Thymus (tissue), 11 donors: ENCODE data around the gene ACSL6. TPM values are rescaled to one million over a fixed set of nuclear protein-coding genes. Genes with fewer than 3 reads are reported as not detected.

Source experiments
- DNase-seq, 9 donors: peaks; one replicate each; pipeline ENCODE4 v3.0.0-alpha.2; 2013; ENCODE audit warnings: low spot score in 9 of 9, low read depth in 6 of 9, missing footprints in 1 of 9
- H3K27ac ChIP-seq, 2 donors: one replicate each; pipeline ENCODE4 v1.5.1; 2013; ENCODE audit warnings: control low read depth in 1 of 2, low read depth in 1 of 2, low read length in 1 of 2, mild to moderate bottlenecking in 1 of 2, moderate library complexity in 1 of 2
- H3K27me3 ChIP-seq, 2 donors: one replicate each; pipeline ENCODE4 v1.5.1; 2013; ENCODE audit warnings: low read length in 1 of 2; ENCODE audit not compliant: control insufficient read depth in 2 of 2, insufficient read depth in 1 of 2
- H3K36me3 ChIP-seq, 2 donors: one replicate each; pipeline ENCODE4 v1.5.1; 2013; ENCODE audit warnings: low read length in 1 of 2, mild to moderate bottlenecking in 1 of 2, moderate library complexity in 1 of 2; ENCODE audit not compliant: control insufficient read depth in 2 of 2, insufficient read depth in 2 of 2
- H3K4me1 ChIP-seq, 2 donors: one replicate each; pipeline ENCODE4 v1.5.1; 2013; ENCODE audit warnings: low read length in 2 of 2; ENCODE audit not compliant: control insufficient read depth in 2 of 2, insufficient read depth in 2 of 2
- H3K4me3 ChIP-seq, 2 donors: one replicate each; pipeline ENCODE4 v1.5.1; 2013; ENCODE audit warnings: low read length in 2 of 2, control low read depth in 1 of 2, mild to moderate bottlenecking in 1 of 2
- H3K9me3 ChIP-seq, 2 donors: one replicate each; pipeline ENCODE4 v1.5.1; 2013; ENCODE audit warnings: low read length in 1 of 2, mild to moderate bottlenecking in 1 of 2; ENCODE audit not compliant: control insufficient read depth in 2 of 2, insufficient read depth in 1 of 2
- WGBS: extraction: QIAGEN DNeasy Blood & Tissue Kit; methylation state at CpG from one replicate; pipeline ENCODE4 v1.1.7; 2013; 5-methylcytosine and 5-hydroxymethylcytosine counted together
- polyA plus RNA-seq: library from polyadenylated mRNA; stranded (reverse); fragments of 200-250 nt; gene quantifications from one replicate; pipeline ENCODE4 v1.2.3, GENCODE V29; 2013
- total RNA-seq: library from RNA; stranded (reverse); fragments of 120-200 nt; gene quantifications from one replicate; pipeline ENCODE4 v1.2.4, GENCODE V29; 2013
- donor health status: healthy.

ACSL6 gene
- total and polyA plus RNA-seq, 2 donors: 1.3 to 1.7 TPM

DNA sequence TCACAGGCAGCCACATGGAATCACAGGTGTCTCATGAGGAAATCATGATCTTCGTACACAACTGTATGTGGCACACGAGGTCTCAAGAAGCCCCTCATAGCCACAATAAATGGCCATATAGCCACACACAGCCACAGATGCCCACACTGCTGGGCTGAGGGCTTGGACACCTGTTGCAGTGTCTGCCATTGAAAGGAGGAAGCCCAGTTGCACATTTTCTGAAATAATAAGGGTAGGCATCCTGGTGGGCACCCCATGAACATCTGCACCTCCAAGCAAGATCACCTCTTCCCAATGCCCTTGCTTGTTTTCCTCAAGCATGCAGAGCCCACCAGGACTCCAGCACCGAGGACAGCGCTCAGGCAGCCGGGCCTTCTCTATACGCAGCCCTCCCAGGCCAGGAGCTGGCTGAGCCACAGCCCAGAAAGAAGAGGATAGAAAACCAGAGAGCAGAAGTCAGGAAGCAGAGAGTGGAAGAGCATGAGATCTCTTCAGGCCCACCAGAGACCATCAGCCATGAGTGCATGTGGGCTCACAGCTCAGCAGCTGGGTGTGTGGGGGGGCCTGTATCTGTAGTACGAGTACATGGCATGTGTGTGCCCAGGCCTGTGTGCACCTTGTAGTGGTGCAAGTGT is 1.0 kb upstream of the ACSL6 start:
- no peaks in the 10 kb centered on the region for H3K9me3 ChIP-seq
- 30% methylated on average over 7 of the region's 7 CpGs for WGBS
- peaks cover 5 to 46% of the 10 kb centered on the region in 2 donors for H3K27me3 ChIP-seq
- peak in 6 of 9 donors; percentile 42 to 80 (median 62) for DNase-seq
- H3K36me3 ChIP-seq: no peaks in the 10 kb centered on the region
- peaks cover 24 to 36% of the 10 kb centered on the region in 2 donors for H3K4me1 ChIP-seq
- no peak overlapping the region for H3K27ac ChIP-seq
- H3K4me3 ChIP-seq: no peak overlapping the region

DNA sequence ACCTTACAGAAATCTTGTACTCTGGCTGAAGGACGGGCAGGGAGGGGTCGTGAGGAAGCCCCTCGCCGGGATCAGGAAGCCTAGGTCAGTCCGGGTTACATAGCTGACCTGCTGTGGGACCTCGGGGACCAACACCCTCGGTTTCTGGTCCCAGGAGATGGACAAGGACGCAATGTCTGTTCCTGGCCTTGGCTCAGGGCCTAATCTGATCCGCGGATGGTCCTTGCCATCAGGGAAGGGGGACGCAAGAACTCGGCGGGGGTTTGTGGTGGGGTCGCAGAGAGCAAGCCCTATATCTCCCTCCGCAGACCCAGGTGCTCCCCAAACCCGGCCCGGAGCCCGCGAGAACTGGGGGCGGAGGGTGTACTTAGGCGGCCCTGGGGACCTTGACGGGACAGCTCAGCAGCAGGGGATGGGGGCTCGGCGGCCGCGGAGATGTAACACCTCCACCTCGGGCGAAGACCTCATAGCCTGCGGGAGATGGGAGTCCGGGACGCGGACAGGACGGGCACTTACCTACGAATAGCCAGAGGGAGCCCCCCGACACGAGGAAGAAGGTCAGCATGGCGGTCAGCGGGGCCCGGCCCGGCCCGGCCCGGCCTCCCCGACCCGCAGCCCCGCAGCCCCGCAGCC is 353 bp downstream of the ACSL6 start:
- Histone ChIP-seq H3K4me3 (peak overlapping the region in 1 of 2 donors; percentile 47), H3K27me3 (peaks cover 5 to 46% of the 10 kb centered on the region in 2 donors), H3K36me3 (no peaks in the 10 kb centered on the region), H3K27ac (no peak overlapping the region), H3K9me3 (no peaks in the 10 kb centered on the region), H3K4me1 (peaks cover 24 to 36% of the 10 kb centered on the region in 2 donors)
- WGBS: 12% methylated on average over 46 of the region's 46 CpGs
- DNase-seq: no peak

DNA sequence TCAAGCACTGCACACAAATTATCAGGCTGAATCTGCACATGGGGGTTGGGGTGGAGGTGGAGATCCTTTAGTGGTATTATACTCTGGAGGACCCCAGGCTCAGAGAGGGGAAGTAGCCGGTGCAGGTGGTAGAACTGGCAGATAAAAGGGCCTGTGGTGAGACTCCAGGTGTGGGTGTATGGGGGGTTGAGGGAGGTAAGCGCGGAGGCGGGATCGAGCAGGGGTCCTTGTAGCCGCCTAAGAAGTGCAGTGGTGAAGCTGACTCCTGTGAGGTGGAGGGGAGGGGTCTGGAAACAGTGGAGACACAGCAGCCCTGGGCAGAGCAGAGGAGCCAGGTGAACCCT is 841 bp downstream of the ACSL6 start:
- no peak overlapping the region for H3K4me3 ChIP-seq
- no peaks in the 10 kb centered on the region for H3K9me3 ChIP-seq
- no peaks in the 10 kb centered on the region for H3K36me3 ChIP-seq
- H3K27me3 ChIP-seq: peaks cover 5 to 46% of the 10 kb centered on the region in 2 donors
- no peak overlapping the region for H3K27ac ChIP-seq
- peak in 3 of 9 donors; percentile 28 to 62 (median 40) for DNase-seq
- WGBS: 6% methylated on average over 6 of the region's 6 CpGs
- H3K4me1 ChIP-seq: peaks cover 24 to 36% of the 10 kb centered on the region in 2 donors

DNA sequence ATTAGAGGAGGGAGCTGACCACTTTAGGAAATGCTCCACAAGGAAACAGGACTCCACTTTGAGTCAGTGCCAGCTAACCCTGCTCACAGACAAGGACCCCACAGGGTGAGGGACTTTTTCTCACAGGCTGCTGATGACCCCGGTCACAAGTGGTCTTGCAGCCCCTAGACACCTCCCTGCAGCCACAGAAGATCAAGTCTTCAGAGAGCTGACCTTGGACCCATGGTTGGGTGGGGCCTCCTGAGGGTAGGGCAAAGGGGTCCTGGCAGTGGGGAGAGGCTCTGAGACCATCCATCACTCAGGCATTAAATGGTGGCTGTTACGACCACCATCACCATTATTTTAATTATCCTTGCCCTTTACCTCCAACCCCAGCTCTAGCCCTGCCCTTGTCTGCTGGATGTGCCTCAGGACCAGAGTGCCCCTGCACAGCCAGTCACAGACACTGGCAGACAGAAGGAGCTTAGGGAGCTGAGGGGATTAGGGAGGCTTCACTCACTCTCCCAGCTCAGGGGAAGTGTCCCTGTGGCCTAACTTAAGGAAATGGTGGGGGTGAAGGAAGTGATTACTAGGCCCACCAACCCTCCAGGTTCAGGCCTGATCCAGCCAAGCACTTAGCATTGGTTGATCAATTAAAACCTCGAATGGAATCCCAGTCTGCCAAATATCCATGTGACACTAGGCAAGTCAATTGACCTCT is 1.6 kb downstream of the ACSL6 start:
- DNase-seq: no peak
- no peaks in the 10 kb centered on the region for H3K36me3 ChIP-seq
- WGBS: 95% methylated on average over 3 of the region's 3 CpGs
- H3K4me1 ChIP-seq: peaks cover 24 to 36% of the 10 kb centered on the region in 2 donors
- H3K9me3 ChIP-seq: no peaks in the 10 kb centered on the region
- peaks cover 5 to 46% of the 10 kb centered on the region in 2 donors for H3K27me3 ChIP-seq
- no peak overlapping the region for H3K27ac ChIP-seq
- H3K4me3 ChIP-seq: no peak overlapping the region

DNA sequence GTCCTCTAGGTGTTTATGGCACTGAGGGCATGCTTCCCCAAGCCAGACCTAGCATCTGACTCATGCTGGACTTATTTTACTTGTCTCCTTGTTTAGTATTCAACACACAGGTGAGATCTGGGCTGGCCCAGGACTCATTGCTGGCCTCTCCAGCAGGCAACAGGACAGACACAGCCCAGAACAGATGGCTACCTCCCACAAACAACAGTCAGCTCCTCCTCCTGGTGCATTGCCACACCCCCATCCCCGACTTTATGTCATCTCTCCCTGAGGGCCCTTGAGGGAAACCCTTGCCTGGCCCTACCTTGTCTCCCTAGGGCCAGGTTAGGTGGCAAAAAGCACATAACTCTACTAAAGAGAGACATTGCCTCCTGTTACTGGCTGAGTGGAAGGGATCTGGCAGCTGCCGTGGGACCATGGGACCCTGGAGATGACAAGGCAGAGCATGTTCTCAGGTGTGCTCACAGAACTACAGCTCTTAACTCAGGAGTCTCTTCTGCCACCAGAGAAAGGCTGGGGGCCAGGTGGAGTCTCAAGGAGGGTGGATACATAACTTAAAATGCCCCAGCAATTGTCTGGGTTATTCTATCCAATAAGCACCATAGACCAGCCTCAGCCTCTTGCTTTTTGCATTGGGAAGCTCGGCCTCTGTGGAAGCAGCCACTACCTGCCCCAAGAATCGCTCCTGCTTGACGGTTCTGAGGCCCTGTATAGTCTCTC is 2.3 kb downstream of the ACSL6 start:
- Histone ChIP-seq H3K4me1 (peaks cover 24 to 36% of the 10 kb centered on the region in 2 donors), H3K4me3 (no peak overlapping the region), H3K27me3 (peaks cover 5 to 46% of the 10 kb centered on the region in 2 donors), H3K9me3 (no peaks in the 10 kb centered on the region), H3K27ac (no peak overlapping the region), H3K36me3 (no peaks in the 10 kb centered on the region)
- DNase-seq: no peak
- WGBS: 92% methylated on average over 5 of the region's 5 CpGs

DNA sequence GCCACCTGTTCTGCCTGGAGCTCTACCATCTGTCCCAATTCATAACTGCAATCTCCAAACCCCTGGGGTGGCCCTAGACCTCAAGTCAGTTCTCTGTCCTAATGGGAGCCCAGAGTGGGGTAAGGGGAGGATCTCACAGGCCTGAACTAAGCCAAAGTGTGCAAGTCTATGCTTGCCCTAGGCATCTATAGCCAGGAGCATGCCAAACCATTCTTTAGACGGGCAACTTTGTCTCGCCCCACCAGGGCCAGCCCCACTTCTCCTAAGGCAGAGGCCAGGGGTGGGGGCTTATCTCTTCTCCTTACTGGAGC is 3.3 kb downstream of the ACSL6 start:
- H3K27ac ChIP-seq: no peak overlapping the region
- H3K4me1 ChIP-seq: peaks cover 24 to 36% of the 10 kb centered on the region in 2 donors
- 86% methylated on average over 2 of the region's 2 CpGs for WGBS
- no peaks in the 10 kb centered on the region for H3K36me3 ChIP-seq
- H3K27me3 ChIP-seq: peaks cover 5 to 38% of the 10 kb centered on the region in 2 donors
- H3K9me3 ChIP-seq: no peaks in the 10 kb centered on the region
- H3K4me3 ChIP-seq: no peak overlapping the region
- no peak for DNase-seq

DNA sequence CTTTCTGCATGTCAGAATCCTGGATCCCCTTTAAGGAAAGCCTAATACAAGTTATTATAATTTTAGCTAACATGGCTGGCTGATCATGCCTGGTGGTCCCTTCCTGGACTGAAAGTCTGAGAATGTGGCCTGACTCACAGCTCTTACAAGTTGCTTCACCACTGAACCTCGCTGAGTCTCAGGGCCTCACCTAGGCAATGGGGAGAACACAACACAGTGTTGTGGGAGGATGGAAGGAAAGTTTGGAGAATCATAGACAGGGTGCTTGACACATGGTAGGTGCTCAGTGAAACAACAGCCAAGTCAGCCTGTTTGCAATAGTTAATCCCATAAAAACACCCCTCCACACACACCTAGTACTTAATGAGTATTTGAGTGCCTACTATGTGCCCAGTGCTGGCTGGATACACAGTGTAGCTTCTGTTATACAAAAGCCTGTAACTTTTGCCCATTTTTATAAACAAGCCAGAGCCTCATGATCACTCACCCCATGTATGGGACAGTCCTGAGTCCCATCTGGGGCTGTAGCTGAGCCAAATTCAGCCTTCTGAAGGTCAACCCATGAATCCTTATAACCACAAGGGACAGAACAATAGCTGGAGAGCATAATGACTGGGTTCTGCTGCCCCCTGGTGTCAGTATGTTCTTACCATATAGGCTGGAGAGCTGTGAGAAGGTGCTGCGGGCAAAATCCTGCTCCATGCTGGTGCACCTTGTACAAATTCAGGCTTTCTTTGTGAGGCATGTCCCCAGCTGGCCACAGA is 3.9 kb downstream of the ACSL6 start:
- Histone ChIP-seq H3K4me3 (no peak overlapping the region), H3K9me3 (no peaks in the 10 kb centered on the region), H3K36me3 (no peaks in the 10 kb centered on the region), H3K27me3 (peaks cover 5 to 33% of the 10 kb centered on the region in 2 donors), H3K4me1 (peaks cover 24 to 39% of the 10 kb centered on the region in 2 donors), H3K27ac (no peak overlapping the region)
- WGBS: 51% methylated on average over 2 of the region's 2 CpGs
- peak in 8 of 9 donors; percentile 48 to 84 (median 62) for DNase-seq

DNA sequence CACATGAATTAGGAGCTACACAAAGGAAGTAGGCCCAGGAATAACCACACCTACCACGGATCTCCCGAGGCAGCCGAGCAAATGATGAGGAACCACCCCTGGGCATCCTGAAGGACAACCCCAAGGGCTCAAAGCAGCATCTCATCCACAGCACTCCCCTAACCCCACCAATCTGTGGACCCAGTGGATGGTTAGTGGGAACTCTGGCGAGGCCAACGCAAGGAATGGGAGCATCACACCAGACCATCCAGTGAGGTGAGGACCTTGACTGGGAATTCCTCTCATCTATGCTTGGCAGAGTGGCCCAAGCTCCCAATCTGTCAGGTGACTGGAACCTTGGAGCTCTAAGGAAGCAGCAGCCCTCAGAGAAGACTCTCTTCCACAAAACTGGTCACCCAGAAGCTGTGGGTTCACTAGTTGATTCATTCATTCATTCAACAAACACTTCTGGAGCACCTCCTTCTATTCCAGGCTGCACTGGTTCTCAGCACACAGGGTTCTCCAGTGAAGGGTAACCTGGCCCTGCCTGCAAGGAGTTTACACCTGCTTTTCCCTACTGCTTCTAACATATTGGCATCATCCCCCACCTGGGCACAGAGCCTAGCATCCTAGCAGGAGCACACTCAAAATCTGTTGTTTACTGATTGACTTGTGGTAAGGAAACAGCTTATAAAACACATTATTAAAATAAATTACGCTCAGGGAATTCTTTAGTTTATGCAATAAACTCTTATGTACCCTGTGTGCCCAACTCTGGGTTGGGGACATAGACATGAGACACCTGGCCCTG is 4.9 kb downstream of the ACSL6 start:
- Histone ChIP-seq H3K4me3 (no peak overlapping the region), H3K9me3 (no peaks in the 10 kb centered on the region), H3K27me3 (peaks cover 3 to 22% of the 10 kb centered on the region in 2 donors), H3K36me3 (no peaks in the 10 kb centered on the region), H3K27ac (no peak overlapping the region), H3K4me1 (peaks cover 22 to 38% of the 10 kb centered on the region in 2 donors)
- WGBS: 97% methylated on average over 6 of the region's 6 CpGs
- DNase-seq: no peak
